ENCODE data around the gene GLYATL3. TPM values are rescaled to one million over a fixed set of nuclear protein-coding genes. Genes with fewer than 3 reads are reported as not detected.

GLYATL3 gene
- total RNA-seq, 2 experiments from 2014 or later = not detected

GRCh38 chr6:49565855-49566254, 66.1 kb downstream of the GLYATL3 start:
- ChIA-PET CTCF (ENCODE audit: unreplicated experiment) (no interaction called here), POLR2A (interaction anchor here (2.0 kb wide), 1 partner anchor 12 kb away, joined by 4 read pairs; no protein-coding TSS in a partner anchor)
- intact Hi-C loops (cut with micrococcal nuclease; ENCODE audit: unreplicated experiment) = no loop called here
- Histone ChIP-seq H3K9me2 (ENCODE audit: insufficient read depth, low read length) (no peaks in the 10 kb centered on the region), H3K27ac (ENCODE audit: low read depth, low read length, poor library complexity, severe bottlenecking) (no peak overlapping the region), H4K20me1 (ENCODE audit: insufficient read depth, low read length) (no peaks in the 10 kb centered on the region), H3K9me3 (ENCODE audit: low read length) (no peaks in the 10 kb centered on the region), H3K36me3 (ENCODE audit: insufficient read depth, low read length) (no peaks in the 10 kb centered on the region), H3K4me1 (ENCODE audit: insufficient read depth, low read length, poor library complexity, severe bottlenecking) (no peaks in the 10 kb centered on the region), H3K4me2 (ENCODE audit: low read length) (no peak overlapping the region), H3K79me2 (ENCODE audit: insufficient read depth, low read depth, low read length) (no peaks in the 10 kb centered on the region), H3K4me3 (ENCODE audit: low read depth, low read length, poor library complexity, severe bottlenecking) (no peak overlapping the region), H2AFZ (ENCODE audit: low read length) (no peak overlapping the region)
- no peak for TF ChIP-seq CTCF (conservative IDR thresholded peaks at IDR 0.05; ENCODE audit: low read length)
- no peak for TF ChIP-seq EZH2phosphoT487 (IDR thresholded peaks at IDR 0.05; ENCODE audit: borderline replicate concordance, low read depth, low read length)
- BruUV-seq (replicated peaks) = no TSS peak
- DNase-seq (ENCODE audit: low spot score) = no peak

- Histone ChIP-seq H2AFZ (ENCODE audit: low read length) (no peak overlapping the region), H3K9me2 (ENCODE audit: insufficient read depth, low read length) (no peaks in the 10 kb centered on the region), H3K9me3 (ENCODE audit: low read length) (no peaks in the 10 kb centered on the region), H4K20me1 (ENCODE audit: insufficient read depth, low read length) (no peaks in the 10 kb centered on the region), H3K27ac (ENCODE audit: low read depth, low read length, poor library complexity, severe bottlenecking) (no peak overlapping the region), H3K4me3 (ENCODE audit: low read depth, low read length, poor library complexity, severe bottlenecking) (no peak overlapping the region), H3K4me1 (ENCODE audit: insufficient read depth, low read length, poor library complexity, severe bottlenecking) (no peaks in the 10 kb centered on the region), H3K4me2 (ENCODE audit: low read length) (no peak overlapping the region), H3K79me2 (ENCODE audit: insufficient read depth, low read depth, low read length) (no peaks in the 10 kb centered on the region), H3K36me3 (ENCODE audit: insufficient read depth, low read length) (no peaks in the 10 kb centered on the region)
- CTCF ChIA-PET (ENCODE audit: unreplicated experiment) = no interaction called here
- no peak for DNase-seq (ENCODE audit: low spot score)
- TF ChIP-seq CTCF (conservative IDR thresholded peaks at IDR 0.05; ENCODE audit: low read length) = no peak
- TF ChIP-seq EZH2phosphoT487 (IDR thresholded peaks at IDR 0.05; ENCODE audit: borderline replicate concordance, low read depth, low read length) = no peak
- POLR2A ChIA-PET = interaction anchor here (0.5 to 0.6 kb wide), 2 partner anchors 16 to 477 kb away, joined by 3 read pairs; no protein-coding TSS in a partner anchor
- no TSS peak for BruUV-seq (replicated peaks)
- intact Hi-C loops (cut with micrococcal nuclease; ENCODE audit: unreplicated experiment) = no loop called here
Observed at GRCh38 chr6:49570474-49571079, 70.9 kb downstream of the GLYATL3 start.

- Histone ChIP-seq H3K9me2 (ENCODE audit: insufficient read depth, low read length) (no peaks in the 10 kb centered on the region), H3K9me3 (ENCODE audit: low read length) (no peaks in the 10 kb centered on the region), H2AFZ (ENCODE audit: low read length) (no peak overlapping the region), H3K4me1 (ENCODE audit: insufficient read depth, low read length, poor library complexity, severe bottlenecking) (no peaks in the 10 kb centered on the region), H4K20me1 (ENCODE audit: insufficient read depth, low read length) (no peaks in the 10 kb centered on the region), H3K27ac (ENCODE audit: low read depth, low read length, poor library complexity, severe bottlenecking) (no peak overlapping the region), H3K36me3 (ENCODE audit: insufficient read depth, low read length) (no peaks in the 10 kb centered on the region), H3K4me3 (ENCODE audit: low read depth, low read length, poor library complexity, severe bottlenecking) (no peak overlapping the region), H3K4me2 (ENCODE audit: low read length) (no peak overlapping the region), H3K79me2 (ENCODE audit: insufficient read depth, low read depth, low read length) (no peaks in the 10 kb centered on the region)
- ChIA-PET POLR2A (no interaction called here), CTCF (ENCODE audit: unreplicated experiment) (no interaction called here)
- no TSS peak for BruUV-seq (replicated peaks)
- TF ChIP-seq EZH2phosphoT487 (IDR thresholded peaks at IDR 0.05; ENCODE audit: borderline replicate concordance, low read depth, low read length) = no peak
- no peak for TF ChIP-seq CTCF (conservative IDR thresholded peaks at IDR 0.05; ENCODE audit: low read length)
- intact Hi-C loops (cut with micrococcal nuclease; ENCODE audit: unreplicated experiment) = no loop called here
- DNase-seq (ENCODE audit: low spot score) = no peak
Observed at GRCh38 chr6:49576618-49577017, 76.9 kb downstream of the GLYATL3 start.

Measured in OCI-LY7 (cell line).